Cardiac septum (tissue), 1 donor: ENCODE data around the gene SNX33. TPM values are rescaled to one million over a fixed set of nuclear protein-coding genes. Genes with fewer than 3 reads are reported as not detected.
"Not testable (repeated sequence)": the region's sequence is repeated elsewhere in the genome, so short reads cannot be mapped to it uniquely, and the experiment has no call there.

Experiments used
- DNase-seq: peaks from one replicate; pipeline ENCODE4 v3.0.0-alpha.2; 2020; ENCODE audit warnings: low spot score
- intact Hi-C: fragments of 100-400 bp; cut with DNase I; formaldehyde crosslinking; loops from one replicate; pipeline ENCODE4 v1.14.0; 2022
- total RNA-seq: library from RNA; stranded (reverse); fragmentation: NEBNext Ultra II Directional; extraction: Animal tissue kit (Norgen Biotek cat#: 25700); gene quantifications from one replicate; pipeline ENCODE4 v1.2.1, GENCODE V29; 2021
- donor health status: DM: no; HTN: no; CAD: no.

SNX33 gene
- total RNA-seq, 1 donor from 2014 or later, result 10.3 TPM

GRCh38 chr15:75676688-75677464, 29.2 kb downstream of the SNX33 start:
- intact Hi-C loops, result no loop called here
- no peak for DNase-seq

GRCh38 chr15:75677465-75678323, 30.0 kb downstream of the SNX33 start:
- intact Hi-C loops, result no loop called here

GRCh38 chr15:75678324-75678690, 30.6 kb downstream of the SNX33 start:
- DNase-seq, intact Hi-C loops: not testable (repeated sequence)

More at GRCh38 chr15:75677465-75678323, 30.0 kb downstream of the SNX33 start:
- no peak for DNase-seq

DNA sequence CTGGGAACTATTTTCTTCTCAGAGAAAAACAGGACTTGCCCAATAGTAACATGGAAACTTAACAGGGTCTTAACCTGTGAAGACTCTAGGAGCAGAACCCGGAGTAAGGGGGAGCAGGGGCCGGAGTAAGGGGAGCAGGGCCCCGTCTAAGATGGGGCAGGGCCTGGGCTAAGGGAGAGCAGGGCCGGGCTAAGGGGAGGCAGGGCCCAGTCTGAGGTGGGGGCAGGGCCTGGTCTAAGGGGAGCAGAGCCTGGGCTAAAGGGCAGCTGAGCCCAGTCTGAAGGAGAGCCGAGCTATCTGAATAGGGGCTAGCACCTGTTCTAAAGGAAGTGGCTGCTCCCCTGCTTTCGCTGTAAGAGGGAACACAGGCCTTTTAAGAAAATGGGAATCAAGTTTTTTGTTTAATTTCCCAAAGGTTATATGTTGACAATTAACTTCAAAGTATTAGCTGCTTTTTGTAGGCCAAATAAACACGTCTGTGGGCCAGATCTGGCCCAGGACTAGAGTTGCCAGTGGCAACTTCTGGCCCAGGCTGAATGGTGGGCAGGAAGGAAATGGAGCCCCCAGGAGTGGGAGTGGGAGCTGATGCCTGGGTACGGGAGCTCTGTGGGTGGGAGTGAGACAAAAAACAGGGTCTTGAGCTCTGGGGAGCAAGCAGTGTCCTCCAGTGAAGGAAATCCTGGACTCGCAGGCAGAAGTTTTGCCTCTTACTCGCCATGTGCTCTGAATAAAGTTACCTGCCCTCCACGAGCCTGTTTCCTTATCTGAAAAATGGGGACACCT, 32.5 kb downstream of the SNX33 start:
- intact Hi-C loops, result loop anchor here (10.0 kb wide), 1 partner anchor 315 kb away; the partner anchor contains the start of gene MAN2C1
- DNase-seq, result no peak

DNA sequence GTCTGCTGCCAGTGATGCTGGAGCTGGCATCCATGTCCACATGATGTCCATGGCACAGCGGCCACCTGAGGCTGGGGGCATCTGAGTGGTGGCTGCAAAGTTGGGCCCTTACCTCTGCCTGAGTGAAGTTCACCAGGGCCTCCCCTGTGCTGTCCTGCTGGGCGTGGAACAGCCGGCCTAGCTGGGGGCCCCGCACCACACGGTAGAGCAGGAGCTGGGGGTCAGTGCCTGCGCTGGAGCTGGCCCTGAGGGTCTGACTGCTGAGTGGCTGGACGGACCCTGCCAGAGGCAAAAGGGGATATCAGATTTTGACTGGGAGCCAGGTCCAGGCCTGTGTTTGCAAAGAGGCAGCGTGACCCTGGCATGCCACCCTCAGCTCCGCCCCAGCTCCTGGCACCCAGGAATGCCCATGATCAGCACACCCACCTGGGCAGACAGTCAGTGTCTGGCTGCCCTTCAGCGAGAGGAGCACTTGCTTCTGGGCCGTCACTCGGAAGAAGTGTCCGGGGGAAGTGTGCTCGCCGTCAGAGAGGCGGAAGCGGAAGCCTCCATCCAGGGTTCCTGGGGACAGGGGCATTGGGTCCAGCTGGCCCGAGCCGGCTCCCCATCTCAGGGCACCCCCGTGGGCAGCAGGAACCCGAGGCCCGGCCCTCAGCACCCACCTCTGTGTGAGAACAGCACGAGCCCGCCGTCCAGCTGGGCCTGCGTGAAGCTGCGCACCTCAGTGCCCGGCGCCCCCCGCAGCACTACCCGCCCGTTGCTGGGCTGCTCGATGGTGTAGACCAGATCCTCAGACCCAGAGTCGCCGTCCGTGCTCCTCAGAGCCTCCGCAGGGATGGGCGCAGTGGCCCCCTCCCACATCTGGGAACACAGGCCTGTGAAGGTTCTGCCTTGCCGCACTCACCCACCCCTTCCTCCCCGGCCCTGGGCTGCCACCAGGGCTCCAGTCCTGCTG, 34.7 kb downstream of the SNX33 start:
- intact Hi-C loops, result loop anchor here (10.0 kb wide), 1 partner anchor 318 kb away; the partner anchor contains the start of gene MAN2C1
- no peak for DNase-seq

GRCh38 chr15:75683646-75684312, 36.1 kb downstream of the SNX33 start:
- peak; percentile 86 for DNase-seq

DNA sequence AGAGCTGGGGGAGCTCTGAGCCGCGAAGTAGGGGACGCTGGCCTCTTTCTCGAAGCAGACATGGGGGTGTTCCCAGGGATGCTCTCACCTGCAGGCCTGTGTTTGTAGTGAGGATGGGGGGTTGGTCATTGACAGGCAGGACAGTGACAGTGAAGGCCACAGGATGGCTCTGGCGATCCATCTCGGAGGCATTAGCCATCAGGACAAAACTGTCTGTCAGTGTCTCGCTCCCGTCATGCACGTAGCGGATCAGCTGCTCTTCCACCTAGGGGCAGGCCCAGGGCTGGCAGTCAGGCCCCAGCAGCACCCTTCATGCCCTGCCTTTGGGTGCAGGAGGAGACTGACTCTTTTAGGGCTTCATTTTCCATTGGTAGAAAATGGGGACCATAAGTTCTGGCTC, 36.9 kb downstream of the SNX33 start:
- no peak for DNase-seq
- intact Hi-C loops, result loop anchor here (2.0 to 10.0 kb wide), 3 partner anchors 46 to 320 kb away; partner anchors contain the start of gene MAN2C1

More at GRCh38 chr15:75683646-75684312, 36.1 kb downstream of the SNX33 start:
- intact Hi-C loops, result loop anchor here (2.0 to 10.0 kb wide), 3 partner anchors 45 to 319 kb away; partner anchors contain the start of gene MAN2C1

GRCh38 chr15:75685195-75685594, 37.5 kb downstream of the SNX33 start:
- intact Hi-C loops, result loop anchor here (2.0 to 10.0 kb wide), 3 partner anchors 46 to 320 kb away; partner anchors contain the start of gene MAN2C1
- DNase-seq, result no peak

GRCh38 chr15:75686212-75686642, 38.5 kb downstream of the SNX33 start:
- intact Hi-C loops, result loop anchor here (10.0 kb wide), 1 partner anchor 321 kb away; the partner anchor contains the start of gene MAN2C1
- peak; percentile 89 for DNase-seq

DNA sequence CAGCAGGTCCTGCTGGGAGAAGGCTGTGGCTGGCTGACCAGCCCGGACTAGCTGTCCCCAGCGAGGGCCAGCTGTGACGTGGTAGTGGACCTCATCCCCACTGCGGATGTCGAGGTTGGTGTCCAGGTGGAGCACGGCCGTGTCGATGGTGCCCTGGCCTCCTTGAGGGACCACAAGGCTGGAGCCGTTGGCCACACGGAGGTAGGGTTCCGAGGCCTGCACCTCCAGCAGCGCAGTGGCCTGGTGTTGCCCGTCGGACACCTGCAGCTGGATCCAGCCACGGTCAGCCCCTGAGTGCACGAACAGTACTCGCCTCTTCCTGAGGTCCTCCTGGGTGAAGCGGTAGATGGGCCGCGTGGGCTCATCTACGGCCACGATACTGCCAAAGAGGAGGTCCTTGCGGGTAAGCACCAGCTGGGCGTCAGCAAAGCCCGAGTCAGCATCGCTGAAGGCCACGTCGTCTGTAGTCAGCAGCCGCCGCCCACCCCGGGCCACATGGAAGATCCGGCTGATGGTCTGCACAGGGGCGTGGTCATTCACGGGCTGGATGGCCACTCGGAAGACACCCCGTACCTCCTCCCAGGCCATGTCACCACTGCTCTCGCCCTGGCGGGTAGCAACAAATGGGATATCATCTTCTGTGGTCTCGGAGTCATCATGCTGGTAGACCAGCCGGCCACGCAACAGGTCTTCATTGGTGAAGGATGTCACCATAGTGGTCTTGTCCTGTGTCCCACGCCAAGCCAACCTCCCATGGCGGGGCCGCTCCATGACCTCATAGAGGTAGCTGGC, 40.0 kb downstream of the SNX33 start:
- intact Hi-C loops, result loop anchor here (10.0 kb wide), 1 partner anchor 323 kb away; the partner anchor contains the start of gene MAN2C1

DNA sequence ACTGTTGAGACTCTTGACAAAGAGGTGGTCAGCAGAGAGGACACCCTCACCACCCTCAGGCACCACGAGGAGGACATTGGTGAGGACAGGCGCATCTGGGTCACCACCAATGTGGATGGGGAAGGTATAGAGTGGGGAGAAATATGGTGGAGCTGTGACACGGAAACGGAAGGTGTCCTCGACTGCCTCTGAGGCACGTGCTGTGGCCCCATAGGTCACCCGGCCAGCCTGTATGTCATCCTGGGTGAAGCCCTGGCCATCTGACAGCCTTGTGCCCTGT, 40.5 kb downstream of the SNX33 start:
- intact Hi-C loops, result loop anchor here (10.0 kb wide), 1 partner anchor 323 kb away; the partner anchor contains the start of gene MAN2C1
- no peak for DNase-seq

More for the DNA sequence above, 40.0 kb downstream of the SNX33 start:
- no peak for DNase-seq

DNA sequence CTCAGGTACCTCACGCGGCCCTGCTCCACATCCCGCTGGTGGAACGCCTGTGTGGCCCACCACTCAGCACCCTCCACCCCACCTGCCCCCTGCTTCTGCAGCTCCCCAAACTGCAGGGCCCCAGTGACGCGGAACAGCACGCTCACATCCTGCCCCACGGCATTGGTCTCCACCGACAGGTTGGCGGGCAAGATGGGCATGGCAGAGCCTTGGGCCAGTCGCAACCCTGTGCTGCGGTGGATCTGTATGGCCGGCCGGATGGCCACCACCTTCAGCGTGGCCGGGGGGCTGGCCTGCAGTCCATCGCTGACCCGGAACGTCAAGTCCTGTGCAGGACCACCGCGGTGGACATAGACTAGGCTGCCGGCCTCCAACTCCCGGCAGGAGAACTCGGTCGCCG, 41.1 kb downstream of the SNX33 start:
- intact Hi-C loops, result loop anchor here (10.0 kb wide), 1 partner anchor 324 kb away; the partner anchor contains the start of gene MAN2C1

DNA sequence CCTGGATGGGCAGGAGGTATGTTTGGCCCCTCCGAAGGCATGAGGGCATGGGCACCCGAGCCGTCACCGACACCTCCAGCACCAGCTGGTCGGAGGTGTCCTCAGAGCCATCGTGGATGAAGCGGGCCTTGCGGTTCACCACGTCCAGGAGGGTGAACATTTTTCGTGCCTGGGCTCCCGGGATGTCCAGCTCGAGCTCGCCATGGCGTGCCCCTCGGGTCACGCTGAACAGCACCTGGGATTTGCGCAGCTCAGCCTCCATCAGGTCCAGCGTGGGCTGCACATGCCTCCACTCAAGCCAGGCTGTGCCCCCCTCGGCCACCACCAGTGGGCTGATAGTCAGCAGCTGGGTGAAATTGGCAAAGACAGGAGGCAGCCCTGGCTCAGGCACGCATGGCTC, 41.7 kb downstream of the SNX33 start:
- intact Hi-C loops, result loop anchor here (10.0 kb wide), 1 partner anchor 325 kb away; the partner anchor contains the start of gene MAN2C1
- DNase-seq, result not testable (repeated sequence)

More for the DNA sequence above, 41.1 kb downstream of the SNX33 start:
- DNase-seq, result no peak

- intact Hi-C loops, result loop anchor here (5.0 kb wide), 1 partner anchor 35 kb away; no protein-coding TSS in a partner anchor
- DNase-seq, result not testable (repeated sequence)
Observed at GRCh38 chr15:75692311-75692710, 44.6 kb downstream of the SNX33 start.

DNA sequence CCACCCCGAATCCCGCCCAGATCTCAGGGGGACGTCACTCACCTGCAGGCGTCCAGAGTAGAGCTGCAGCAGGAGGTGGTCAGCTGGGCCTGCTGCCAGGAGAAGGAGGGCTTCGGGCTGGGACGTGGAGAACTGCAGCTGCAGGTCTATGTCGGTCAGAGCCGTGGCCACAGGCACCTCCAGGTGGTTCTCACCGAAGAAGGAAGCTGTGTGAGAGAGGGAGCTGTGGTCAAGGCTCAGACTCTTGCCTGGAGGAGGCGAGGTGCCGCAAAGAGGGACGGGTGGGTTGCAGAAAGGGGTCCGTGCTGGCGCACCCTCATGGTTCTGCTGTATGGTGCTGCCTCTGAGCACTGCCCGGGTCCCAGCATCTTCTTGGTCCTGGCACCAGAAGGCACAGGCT, 45.3 kb downstream of the SNX33 start:
- intact Hi-C loops, result loop anchor here (5.0 kb wide), 1 partner anchor 34 kb away; no protein-coding TSS in a partner anchor
- not testable (repeated sequence) for DNase-seq

- DNase-seq, result no peak
- intact Hi-C loops, result loop anchor here (5.0 kb wide), 1 partner anchor 34 kb away; no protein-coding TSS in a partner anchor
Observed at GRCh38 chr15:75693501-75694240, 46.0 kb downstream of the SNX33 start.
